Vagina (tissue), 2 donors: ENCODE results near the gene ATG4A. TPM values are rescaled to one million over a fixed set of nuclear protein-coding genes. Genes with fewer than 3 reads are reported as not detected.

ENCODE experiments used
- DNase-seq, 2 donors: peaks; one replicate each; pipeline ENCODE4 v3.0.0-alpha.2; 2017; ENCODE audit errors: extremely low spot score in 2 of 2
- H3K27ac ChIP-seq: fragments of 200-600 bp; sonication (generic); one replicate; pipeline ENCODE4 v1.5.1; 2019
- H3K27me3 ChIP-seq: fragments of 200-600 bp; sonication (generic); one replicate; pipeline ENCODE4 v1.5.1; 2019
- H3K36me3 ChIP-seq, 2 donors: fragments of 200-600 bp; sonication (generic); one replicate each; pipeline ENCODE4 v1.5.1; 2017 to 2019
- H3K4me1 ChIP-seq: fragments of 200-600 bp; sonication (generic); one replicate; pipeline ENCODE4 v1.5.1; 2019
- H3K4me3 ChIP-seq, 2 donors: fragments of 200-600 bp; sonication (generic); 1 replicate in 1 of 2; 2 replicates in 1 of 2; pipeline ENCODE4 v1.5.1; 2016 to 2019
- H3K9me3 ChIP-seq: fragments of 200-600 bp; sonication (generic); one replicate; pipeline ENCODE4 v1.5.1; 2019
- POLR2A ChIP-seq, 2 donors: fragments of 450-650 bp; IDR thresholded peaks; one replicate each; pipeline ENCODE4 v1.6.1; 2017; ENCODE audit warnings: antibody characterized with exemption in 2 of 2, mild to moderate bottlenecking in 2 of 2, moderate library complexity in 2 of 2
- POLR2AphosphoS5 ChIP-seq, 2 donors: sonication (generic); formaldehyde crosslinking; IDR thresholded peaks; one replicate each; pipeline ENCODE4 v1.9.0; 2017; ENCODE audit warnings: antibody characterized with exemption in 2 of 2, mild to moderate bottlenecking in 2 of 2, low read depth in 1 of 2; ENCODE audit not compliant: insufficient read depth in 1 of 2
- intact Hi-C: fragments of 100-400 bp; cut with DNase I; formaldehyde crosslinking; loops from one replicate; pipeline ENCODE4 v1.15.1; 2023
- total RNA-seq: library from RNA; depleted of rRNA; stranded (reverse); fragments of >200 nt; gene quantifications from one replicate; pipeline ENCODE4 v1.2.3, GENCODE V29; 2016
- TF ChIP-seq, protein P1 (sequence below), 3 experiments: fragments of 450-650 bp in 2 of 3; fragments of 200-600 bp in 1 of 3; sonication (generic) in 1 of 3; IDR thresholded peaks; one replicate each; pipeline ENCODE4 v1.5.1; 2017 to 2019; ENCODE audit warnings: antibody characterized with exemption in 3 of 3, mild to moderate bottlenecking in 2 of 3, moderate library complexity in 2 of 3

The ATG4A gene, protein sequence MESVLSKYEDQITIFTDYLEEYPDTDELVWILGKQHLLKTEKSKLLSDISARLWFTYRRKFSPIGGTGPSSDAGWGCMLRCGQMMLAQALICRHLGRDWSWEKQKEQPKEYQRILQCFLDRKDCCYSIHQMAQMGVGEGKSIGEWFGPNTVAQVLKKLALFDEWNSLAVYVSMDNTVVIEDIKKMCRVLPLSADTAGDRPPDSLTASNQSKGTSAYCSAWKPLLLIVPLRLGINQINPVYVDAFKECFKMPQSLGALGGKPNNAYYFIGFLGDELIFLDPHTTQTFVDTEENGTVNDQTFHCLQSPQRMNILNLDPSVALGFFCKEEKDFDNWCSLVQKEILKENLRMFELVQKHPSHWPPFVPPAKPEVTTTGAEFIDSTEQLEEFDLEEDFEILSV
- 5.4 TPM for total RNA-seq

DNA sequence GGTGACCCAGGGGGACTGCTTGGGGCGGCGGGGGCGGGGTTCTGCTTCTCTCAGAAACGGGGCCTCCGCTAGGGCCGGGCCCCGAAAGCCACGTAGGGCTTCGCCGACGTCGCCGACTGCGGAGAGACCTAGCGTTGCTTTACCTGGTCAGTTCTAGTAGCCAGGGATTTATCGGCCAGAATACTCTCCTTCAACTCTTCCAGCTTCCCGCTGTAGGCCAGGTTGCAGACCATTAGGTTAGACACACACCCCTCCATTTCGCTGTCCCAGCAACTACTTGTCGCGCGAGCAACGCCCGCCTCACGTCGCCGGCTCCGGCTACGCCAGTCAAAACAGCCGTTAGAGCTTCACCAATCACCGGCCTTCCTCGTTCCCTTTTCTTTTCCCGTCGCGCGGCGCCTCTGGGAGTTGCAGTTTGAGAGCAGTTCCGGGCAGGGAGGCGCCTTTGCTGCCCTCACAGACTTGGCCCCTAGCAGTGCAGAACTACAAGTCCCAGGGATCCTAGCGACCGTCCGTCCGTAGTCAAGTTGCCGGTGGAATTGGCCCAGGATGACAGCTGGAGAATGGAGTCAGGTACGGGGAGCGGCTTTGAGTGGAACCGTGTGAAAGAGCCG, at the start of gene ATG4A, which contains the start of gene PSMD10:
TSS of gene ATG4A (plus strand) at position 515 of the 614 bp plus-strand sequence. CDS start at position 564, 49 bp downstream.
TSS of gene PSMD10 (minus strand) at position 279 of the 614 bp plus-strand sequence. CDS start at position 257, 22 bp downstream.
- intact Hi-C loops = no loop called here
- DNase-seq = peak in 1 of 2 donors; percentile 97
- Histone ChIP-seq H3K9me3 (no peaks in the 10 kb centered on the region), H3K36me3 (peaks cover 0 to 9% of the 10 kb centered on the region in 2 donors), H3K4me1 (peaks cover 12% of the 10 kb centered on the region), H3K4me3 (peak within 1 kb of the TSS; percentile 56 to 57), H3K27me3 (no peaks in the 10 kb centered on the region), H3K27ac (peak within 1 kb of the TSS; percentile 78)
- TF ChIP-seq POLR2A (IDR thresholded peaks at IDR 0.05) (peak in 1 of 2 donors; percentile 46), POLR2AphosphoS5 (IDR thresholded peaks at IDR 0.05; ENCODE audit: insufficient read depth in 1 of 2, low read depth in 1 of 2) (peak; percentile 84 to 91)
- TF ChIP-seq, protein P1, sequence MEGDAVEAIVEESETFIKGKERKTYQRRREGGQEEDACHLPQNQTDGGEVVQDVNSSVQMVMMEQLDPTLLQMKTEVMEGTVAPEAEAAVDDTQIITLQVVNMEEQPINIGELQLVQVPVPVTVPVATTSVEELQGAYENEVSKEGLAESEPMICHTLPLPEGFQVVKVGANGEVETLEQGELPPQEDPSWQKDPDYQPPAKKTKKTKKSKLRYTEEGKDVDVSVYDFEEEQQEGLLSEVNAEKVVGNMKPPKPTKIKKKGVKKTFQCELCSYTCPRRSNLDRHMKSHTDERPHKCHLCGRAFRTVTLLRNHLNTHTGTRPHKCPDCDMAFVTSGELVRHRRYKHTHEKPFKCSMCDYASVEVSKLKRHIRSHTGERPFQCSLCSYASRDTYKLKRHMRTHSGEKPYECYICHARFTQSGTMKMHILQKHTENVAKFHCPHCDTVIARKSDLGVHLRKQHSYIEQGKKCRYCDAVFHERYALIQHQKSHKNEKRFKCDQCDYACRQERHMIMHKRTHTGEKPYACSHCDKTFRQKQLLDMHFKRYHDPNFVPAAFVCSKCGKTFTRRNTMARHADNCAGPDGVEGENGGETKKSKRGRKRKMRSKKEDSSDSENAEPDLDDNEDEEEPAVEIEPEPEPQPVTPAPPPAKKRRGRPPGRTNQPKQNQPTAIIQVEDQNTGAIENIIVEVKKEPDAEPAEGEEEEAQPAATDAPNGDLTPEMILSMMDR (IDR thresholded peaks at IDR 0.05) = peak in 1 of 3 experiments; percentile 9

DNA sequence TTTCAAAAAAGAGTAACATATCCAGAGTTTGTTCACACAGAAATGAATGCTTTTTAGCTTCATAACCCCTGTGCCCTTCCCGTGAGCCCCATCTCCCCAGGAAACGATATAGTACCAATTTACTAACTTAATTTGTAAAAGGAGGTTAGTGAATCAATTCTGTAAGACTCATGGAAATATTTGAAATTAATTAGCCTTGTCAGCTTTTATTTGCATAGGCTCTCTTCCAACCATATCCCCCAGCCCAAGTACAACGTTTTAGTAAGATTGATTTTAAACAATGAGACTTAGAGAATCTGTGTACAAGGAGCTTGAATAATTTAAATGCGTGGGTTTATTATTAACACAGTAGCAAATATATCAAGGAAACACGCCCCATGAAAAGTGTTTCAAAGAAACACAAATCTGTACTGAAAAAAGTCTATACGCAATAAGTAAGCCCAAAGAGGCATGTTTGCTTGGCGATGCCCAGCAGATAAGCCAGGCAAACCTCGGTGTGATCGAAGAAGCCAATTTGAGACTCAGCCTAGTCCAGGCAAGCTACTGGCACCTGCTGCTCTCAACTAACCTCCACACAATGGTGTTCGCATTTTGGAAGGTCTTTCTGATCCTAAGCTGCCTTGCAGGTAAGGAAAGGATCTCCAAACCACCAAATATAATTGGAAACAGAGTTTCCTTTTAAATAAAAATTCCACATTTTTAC, 46.9 kb upstream of the ATG4A start, which contains the start of gene VSIG1:
TSS of gene VSIG1 (plus strand) at position 512 of the 703 bp plus-strand sequence. CDS start at position 578, 66 bp downstream.
- Histone ChIP-seq H3K4me3 (no peak within 1 kb of the TSS), H3K27me3 (no peaks in the 10 kb centered on the region), H3K36me3 (no peaks in the 10 kb centered on the region), H3K9me3 (no peaks in the 10 kb centered on the region), H3K4me1 (no peaks in the 10 kb centered on the region), H3K27ac (no peak within 1 kb of the TSS)
- TF ChIP-seq, protein P1 (IDR thresholded peaks at IDR 0.05) = no peak
- no peak for TF ChIP-seq POLR2A (IDR thresholded peaks at IDR 0.05)
- no peak for TF ChIP-seq POLR2AphosphoS5 (IDR thresholded peaks at IDR 0.05; ENCODE audit: insufficient read depth in 1 of 2, low read depth in 1 of 2)
- intact Hi-C loops = no loop called here
- DNase-seq = no peak

DNA sequence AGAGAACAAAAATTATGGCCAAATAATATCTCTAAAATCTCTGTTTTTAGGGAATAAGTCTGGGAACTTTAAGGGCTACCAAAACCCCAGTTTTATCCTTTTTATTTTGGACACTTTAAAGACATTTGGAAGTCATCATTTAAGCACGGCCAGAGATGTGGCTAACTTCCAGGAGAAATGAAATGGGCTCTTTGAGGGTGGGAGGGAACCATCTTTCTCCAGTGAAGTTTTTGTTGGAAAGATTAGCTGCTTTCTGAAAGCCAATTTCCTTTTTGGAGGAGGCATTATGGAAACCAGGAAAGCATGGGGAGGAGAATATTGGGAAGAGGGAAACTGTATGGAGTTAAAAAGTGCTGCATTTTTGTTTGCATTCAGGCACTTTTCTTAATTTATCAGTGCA, 41.9 kb upstream of the ATG4A start:
- H3K9me3 ChIP-seq = no peaks in the 10 kb centered on the region
- no peaks in the 10 kb centered on the region for H3K27me3 ChIP-seq
- DNase-seq = no peak
- H3K4me3 ChIP-seq = no peak overlapping the region
- H3K4me1 ChIP-seq = no peaks in the 10 kb centered on the region
- TF ChIP-seq POLR2A (IDR thresholded peaks at IDR 0.05) (no peak), POLR2AphosphoS5 (IDR thresholded peaks at IDR 0.05; ENCODE audit: insufficient read depth in 1 of 2, low read depth in 1 of 2) (no peak)
- TF ChIP-seq, protein P1 (IDR thresholded peaks at IDR 0.05) = no peak
- intact Hi-C loops = no loop called here
- no peaks in the 10 kb centered on the region for H3K36me3 ChIP-seq
- H3K27ac ChIP-seq = no peak overlapping the region

DNA sequence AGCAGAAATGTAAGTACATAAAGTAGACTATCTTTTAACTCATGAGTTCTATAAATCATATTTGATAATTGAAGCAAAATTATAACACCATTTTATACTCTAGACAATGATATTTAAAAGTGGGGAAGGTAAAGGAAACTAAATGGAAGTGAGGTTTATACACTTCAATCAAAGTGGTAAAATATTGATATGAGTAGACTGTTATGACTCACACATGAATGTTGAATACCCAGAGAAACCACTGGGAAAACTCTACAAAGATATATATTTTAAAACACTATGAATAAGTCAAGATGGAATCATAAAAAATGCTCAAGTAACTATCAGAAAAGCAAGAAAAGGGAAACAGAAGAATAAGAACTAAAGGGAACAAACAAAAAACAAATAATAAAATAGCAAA, 38.4 kb upstream of the ATG4A start:
- DNase-seq = no peak
- Histone ChIP-seq H3K27ac (no peak overlapping the region), H3K27me3 (no peaks in the 10 kb centered on the region), H3K9me3 (no peaks in the 10 kb centered on the region), H3K4me3 (no peak overlapping the region), H3K36me3 (no peaks in the 10 kb centered on the region), H3K4me1 (no peaks in the 10 kb centered on the region)
- intact Hi-C loops = no loop called here
- TF ChIP-seq, protein P1 (IDR thresholded peaks at IDR 0.05) = no peak
- TF ChIP-seq POLR2A (IDR thresholded peaks at IDR 0.05) (no peak), POLR2AphosphoS5 (IDR thresholded peaks at IDR 0.05; ENCODE audit: insufficient read depth in 1 of 2, low read depth in 1 of 2) (no peak)
